ENCODE measurements around the gene BCAS3.
"Not testable (repeated sequence)": the region's sequence is repeated elsewhere in the genome, so short reads cannot be mapped to it uniquely, and the experiment has no call there.

The BCAS3 gene

DNA sequence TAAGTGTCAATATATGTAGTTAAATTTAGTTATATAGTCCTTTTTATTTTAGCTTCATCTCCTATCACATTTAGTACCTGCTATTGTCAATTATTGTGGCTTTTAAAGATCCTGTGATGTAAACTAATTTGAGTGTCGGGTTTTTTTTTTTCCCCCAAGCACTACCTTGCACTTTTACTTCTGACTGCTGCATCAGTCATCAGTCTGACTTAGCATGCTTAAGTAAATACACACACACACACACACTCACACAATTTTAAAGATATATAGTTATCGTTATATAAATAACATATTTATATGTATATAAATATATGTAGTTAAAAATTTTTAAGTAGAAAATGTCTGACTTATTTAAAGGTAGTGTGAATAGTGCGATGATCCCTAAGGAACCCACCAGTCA is 127.2 kb downstream of the BCAS3 start:
- no peak for DNase-seq

DNA sequence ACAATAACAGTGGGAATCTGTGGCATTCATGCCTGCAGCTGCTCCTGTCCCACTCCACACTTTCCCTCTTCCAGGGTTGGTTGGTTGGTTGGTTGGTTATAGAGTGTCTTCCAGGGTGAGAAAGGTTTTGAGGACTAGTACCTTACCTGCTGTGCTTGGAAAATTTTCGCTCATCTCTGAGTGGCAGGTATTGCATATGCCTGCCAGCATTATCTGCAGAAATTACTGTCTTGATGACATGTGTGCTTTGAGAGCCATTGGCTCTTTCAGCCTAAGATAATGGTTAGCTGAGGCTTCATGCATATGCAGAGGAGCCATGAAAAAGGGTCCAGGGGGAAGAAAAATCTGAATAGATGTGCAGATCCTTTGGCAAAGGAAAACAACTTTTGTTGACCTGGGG is 131.8 kb downstream of the BCAS3 start:
- no peak for DNase-seq

DNA sequence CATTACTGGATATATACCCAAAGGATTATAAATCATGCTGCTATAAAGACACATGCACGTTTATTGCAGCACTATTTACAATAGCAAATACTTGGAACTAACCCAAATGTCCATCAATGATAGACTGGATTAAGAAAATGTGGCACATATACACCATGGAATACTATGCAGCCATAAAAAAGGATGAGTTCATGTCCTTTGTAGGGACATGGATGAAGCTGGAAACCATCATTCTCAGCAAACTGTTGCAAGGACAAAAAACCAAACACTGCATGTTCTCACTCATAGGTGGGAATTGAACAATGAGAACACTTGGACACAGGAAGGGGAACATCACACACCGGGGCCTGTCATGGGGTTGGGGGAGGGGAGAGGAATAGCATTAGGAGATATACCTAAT is 137.3 kb downstream of the BCAS3 start:
- not testable (repeated sequence) for DNase-seq

DNA sequence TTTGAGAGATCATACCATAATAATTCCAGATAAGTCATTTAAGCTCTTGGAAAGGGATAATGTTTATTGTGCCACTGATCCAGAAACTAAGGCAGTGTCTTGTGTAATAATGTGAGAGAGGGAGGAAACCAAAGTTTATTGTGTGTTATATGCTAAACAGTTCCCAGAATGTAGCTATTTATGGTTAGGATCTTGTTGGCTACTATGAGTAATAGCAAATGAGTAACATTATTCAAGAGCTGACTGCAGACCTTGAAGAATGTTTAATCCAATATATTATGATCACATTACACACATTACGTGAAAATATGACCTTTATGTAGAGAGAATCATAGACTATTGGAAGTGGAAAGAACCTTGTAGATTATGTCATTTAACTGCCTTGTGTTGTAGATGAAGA is 139.5 kb downstream of the BCAS3 start:
- DNase-seq, result no peak

DNA sequence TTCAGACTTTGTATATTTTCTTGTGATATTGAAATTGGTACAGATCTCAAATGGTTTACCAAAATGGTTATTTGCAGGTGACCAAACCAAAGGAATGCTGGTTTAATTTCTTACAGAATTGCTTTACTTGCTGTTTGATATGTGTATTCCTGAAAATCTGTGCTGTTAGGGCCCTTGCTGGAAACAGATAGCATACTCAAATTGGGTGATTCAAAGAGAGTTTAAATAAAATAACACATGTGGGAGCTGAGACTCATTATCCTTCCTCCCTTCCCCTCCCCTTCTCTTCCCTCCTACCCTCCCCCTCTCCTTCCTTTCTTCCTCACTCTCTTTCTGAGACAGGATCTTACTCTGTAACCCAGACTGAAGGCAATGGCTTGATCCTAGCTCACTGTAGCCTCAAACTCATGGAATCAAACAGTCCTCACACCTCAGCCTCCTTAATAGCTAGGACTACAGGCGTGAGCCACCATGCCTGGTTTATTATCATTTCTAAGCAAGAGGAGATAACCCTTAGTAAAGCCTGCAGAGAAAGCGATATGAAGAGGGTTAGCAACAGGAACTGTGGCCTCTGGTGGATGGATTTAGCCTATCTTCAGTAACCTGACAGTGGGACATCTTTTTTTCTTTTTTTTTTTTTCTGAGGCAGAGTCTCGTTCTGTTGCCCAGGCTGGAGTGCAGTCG is 141.9 kb downstream of the BCAS3 start:
- no peak for DNase-seq

- no peak for DNase-seq
Measured at GRCh38 chr17:60823515-60823914, 145.9 kb downstream of the BCAS3 start.

DNA sequence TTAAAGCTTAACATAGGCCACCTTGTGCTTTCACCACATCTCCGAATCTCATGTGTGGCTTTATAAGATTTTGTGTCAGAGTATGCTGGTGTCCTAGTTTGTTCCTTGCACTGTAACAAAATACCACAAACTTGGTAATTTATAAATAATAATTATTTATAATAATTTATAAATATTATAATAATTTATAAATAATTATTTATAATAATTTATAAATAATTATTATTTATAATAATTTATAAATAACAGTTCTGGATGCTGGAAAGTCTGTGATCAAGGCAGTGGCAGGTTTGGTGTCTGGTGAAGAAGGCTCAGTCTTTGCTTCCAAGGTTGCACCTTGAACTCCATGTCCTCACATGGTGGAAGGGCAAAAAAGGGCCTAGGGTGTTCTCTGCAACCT is 147.7 kb downstream of the BCAS3 start:
- DNase-seq, result no peak

DNA sequence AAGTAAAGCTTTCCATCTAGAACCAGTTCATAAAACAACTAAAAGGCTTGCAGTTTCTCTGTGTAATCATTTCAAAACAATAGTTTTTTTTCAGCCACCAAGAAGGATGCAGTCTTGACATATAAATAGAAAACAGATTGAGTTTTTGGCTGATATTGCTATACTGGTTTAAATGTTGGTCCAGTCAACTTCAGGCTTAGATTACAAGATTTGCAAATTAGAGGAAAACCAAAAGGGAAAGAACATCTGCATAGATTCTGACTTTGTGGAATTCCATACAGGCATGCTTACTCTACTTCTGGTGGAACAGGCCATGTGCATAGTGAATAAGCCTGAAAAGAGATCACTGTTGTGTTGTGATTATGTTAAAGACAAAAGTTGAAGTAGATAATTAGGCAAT is 150.3 kb downstream of the BCAS3 start:
- DNase-seq, result no peak

GRCh38 chr17:60832151-60832585 is 154.5 kb downstream of the BCAS3 start:
- no peak for DNase-seq

GRCh38 chr17:60832631-60833030 is 155.0 kb downstream of the BCAS3 start:
- no peak for DNase-seq

GRCh38 chr17:60840456-60840855 is 162.8 kb downstream of the BCAS3 start:
- no peak for DNase-seq

DNA sequence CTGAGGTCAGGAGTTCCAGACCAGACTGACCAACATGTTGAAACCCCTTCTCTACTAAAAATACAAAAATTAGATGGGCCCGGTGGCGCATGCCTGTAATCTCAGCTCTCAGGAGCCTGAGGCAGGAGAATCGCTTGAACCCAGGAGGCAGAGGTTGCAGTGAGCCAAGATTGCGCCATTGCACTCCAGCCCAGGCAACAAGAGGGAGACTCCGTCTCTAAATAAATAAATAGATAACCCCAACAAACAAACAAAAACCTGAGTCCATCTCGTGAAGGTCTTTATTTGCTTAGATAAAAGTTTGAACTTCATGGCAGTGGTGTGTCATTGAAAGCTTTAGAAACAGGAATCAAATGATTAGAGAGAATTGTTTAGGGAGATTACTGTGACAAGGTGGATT is 167.4 kb downstream of the BCAS3 start:
- no peak for DNase-seq

GRCh38 chr17:60846175-60846574 is 168.5 kb downstream of the BCAS3 start:
- no peak for DNase-seq

GRCh38 chr17:60851181-60851580 is 173.5 kb downstream of the BCAS3 start:
- no peak for DNase-seq

DNA sequence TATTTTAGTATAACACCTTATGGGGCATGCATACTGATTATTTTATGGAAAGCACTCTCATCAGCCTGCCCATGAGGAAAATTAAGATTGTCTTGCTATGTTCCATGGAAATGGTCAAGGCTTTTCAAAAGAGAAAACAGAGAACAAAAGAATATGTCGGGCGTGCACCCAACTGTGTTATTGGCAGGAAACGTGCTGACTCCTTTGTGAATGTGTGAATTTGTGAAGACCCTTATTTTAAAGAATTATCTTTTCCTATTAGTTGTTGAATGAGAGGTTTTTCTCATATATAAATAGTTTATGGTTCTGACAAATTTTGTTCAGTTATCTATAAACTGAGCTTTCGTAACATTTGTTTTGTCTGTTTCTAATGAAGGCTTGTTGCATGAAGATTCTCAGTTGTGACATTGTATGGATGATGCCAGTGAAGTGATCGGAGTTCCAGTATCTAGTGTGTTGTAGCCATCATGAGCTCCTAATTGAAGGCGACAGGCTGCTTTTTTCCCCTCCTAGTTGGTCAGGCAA is 180.0 kb downstream of the BCAS3 start:
- no peak for DNase-seq

- no peak for DNase-seq
Measured at GRCh38 chr17:60862482-60862881, 184.8 kb downstream of the BCAS3 start.

GRCh38 chr17:60863892-60864707 is 186.4 kb downstream of the BCAS3 start:
- no peak for DNase-seq

DNA sequence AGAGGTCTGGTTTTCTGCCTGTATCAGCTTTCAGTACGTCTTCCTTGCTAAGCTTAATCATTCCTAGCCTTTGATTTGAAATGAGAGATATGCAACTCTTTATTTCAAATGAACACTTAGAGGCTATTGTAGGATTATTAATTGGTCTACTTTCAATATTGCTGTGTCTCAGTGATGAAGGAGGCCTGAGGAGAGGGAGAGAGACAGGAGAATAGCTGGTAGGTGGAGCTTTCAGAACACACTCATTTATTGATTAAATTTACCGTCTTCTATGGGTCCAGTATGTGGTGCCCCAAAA is 187.0 kb downstream of the BCAS3 start:
- DNase-seq, result no peak

- DNase-seq, result no peak
Measured at GRCh38 chr17:60874772-60875171, 197.1 kb downstream of the BCAS3 start.

DNA sequence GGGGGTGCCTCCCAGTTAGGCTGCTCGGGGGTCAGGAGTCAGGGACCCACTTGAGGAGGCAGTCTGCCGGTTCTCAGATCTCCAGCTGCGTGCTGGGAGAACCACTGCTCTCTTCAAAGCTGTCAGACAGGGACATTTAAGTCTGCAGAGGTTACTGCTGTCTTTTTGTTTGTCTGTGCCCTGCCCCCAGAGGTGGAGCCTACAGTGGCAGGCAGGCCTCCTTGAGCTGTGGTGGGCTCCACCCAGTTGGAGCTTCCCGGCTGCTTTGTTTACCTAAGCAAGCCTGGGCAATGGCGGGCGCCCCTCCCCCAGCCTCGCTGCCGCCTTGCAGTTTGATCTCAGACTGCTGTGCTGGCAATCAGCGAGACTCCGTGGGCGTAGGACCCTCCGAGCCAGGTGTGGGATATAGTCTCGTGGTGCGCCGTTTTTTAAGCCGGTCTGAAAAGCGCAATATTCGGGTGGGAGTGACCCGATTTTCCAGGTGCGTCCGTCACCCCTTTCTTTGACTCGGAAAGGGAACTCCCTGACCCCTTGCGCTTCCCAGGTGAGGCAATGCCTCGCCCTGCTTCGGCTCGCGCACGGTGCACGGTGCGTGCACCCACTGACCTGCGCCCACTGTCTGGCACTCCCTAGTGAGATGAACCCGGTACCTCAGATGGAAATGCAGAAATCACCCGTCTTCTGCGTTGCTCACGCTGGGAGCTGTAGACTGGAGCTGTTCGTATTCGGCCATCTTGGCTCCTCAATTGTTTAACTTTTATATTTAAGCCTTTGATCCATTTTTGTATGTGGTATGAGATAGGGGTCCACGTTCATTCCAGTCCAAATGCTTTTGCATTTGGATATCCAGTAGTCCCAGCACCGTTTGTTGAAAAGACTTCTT is 209.3 kb downstream of the BCAS3 start:
- DNase-seq, result not testable (repeated sequence)

- peak; percentile 10 for DNase-seq
Measured at GRCh38 chr17:60887614-60888028, 210.0 kb downstream of the BCAS3 start.

DNA sequence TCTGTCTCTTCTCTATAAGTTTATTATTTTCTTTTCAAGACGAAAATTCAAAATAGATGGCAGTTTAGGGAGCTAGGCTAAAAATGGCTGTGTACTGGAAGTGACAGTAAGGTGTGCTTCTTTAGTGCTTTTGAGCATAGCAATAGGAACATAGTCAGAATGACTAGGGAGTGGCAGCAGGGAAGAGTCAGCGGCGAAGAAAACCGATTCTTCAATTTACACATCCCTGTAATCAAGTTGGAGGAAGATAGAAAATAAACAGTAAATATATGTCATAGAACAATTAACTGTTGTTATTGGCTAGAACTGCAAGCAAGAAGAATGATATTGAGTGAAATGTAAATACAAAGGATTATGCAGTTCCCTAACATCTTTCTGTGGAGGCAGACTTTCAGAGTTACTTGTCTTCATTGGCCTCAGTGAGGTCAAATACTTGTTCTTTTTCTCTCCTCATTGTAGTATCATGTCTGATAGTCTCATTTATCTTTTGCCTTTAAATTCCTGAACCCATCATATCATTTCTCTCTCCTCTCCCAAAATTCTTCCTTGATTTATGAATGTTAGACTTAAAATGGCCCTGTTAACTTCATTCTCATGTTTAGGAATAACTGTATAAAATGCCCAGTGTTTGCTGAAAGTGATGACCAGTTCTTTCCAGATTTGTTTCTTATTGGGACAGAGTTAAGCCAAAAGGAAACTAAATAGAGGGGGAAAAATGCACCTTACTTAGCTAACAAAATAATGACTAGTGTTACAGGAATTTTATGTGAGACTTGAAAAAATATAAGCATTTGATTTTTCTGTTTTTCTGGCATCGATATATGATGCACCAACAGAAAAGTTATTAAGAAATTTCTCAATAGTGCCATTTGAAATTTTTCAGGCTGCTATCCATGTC is 211.4 kb downstream of the BCAS3 start:
- DNase-seq, result no peak
